Neural progenitor cell (in vitro differentiated cells): ENCODE measurements around the gene SSC5D.

Experiments
- EZH2 ChIP-seq: fragments of 200-600 bp; sonication (generic); IDR thresholded peaks from 2 replicates; pipeline ENCODE4 v1.6.1; 2017; ENCODE audit warnings: antibody characterized with exemption, mild to moderate bottlenecking, moderate library complexity
- EZH2phosphoT487 ChIP-seq: fragments of 200-600 bp; sonication (generic); IDR thresholded peaks from 2 replicates; pipeline ENCODE4 v1.6.1; 2017; ENCODE audit warnings: antibody characterized with exemption
- TF ChIP-seq, protein P1 (sequence below): fragments of 200-600 bp; sonication (generic); IDR thresholded peaks from 2 replicates; pipeline ENCODE4 v1.5.1; 2017; ENCODE audit warnings: antibody characterized with exemption, mild to moderate bottlenecking

- TF ChIP-seq, protein P1, sequence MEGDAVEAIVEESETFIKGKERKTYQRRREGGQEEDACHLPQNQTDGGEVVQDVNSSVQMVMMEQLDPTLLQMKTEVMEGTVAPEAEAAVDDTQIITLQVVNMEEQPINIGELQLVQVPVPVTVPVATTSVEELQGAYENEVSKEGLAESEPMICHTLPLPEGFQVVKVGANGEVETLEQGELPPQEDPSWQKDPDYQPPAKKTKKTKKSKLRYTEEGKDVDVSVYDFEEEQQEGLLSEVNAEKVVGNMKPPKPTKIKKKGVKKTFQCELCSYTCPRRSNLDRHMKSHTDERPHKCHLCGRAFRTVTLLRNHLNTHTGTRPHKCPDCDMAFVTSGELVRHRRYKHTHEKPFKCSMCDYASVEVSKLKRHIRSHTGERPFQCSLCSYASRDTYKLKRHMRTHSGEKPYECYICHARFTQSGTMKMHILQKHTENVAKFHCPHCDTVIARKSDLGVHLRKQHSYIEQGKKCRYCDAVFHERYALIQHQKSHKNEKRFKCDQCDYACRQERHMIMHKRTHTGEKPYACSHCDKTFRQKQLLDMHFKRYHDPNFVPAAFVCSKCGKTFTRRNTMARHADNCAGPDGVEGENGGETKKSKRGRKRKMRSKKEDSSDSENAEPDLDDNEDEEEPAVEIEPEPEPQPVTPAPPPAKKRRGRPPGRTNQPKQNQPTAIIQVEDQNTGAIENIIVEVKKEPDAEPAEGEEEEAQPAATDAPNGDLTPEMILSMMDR, result no peak
- TF ChIP-seq EZH2 (no peak), EZH2phosphoT487 (no peak)
Measured at GRCh38 chr19:55529636-55530234, 41.5 kb downstream of the SSC5D start.
